GM19035 (cell line): Measurements from ENCODE around the gene MT3.
"Not testable (repeated sequence)": the region's sequence is repeated elsewhere in the genome, so short reads cannot be mapped to it uniquely, and the experiment has no call there.

Source experiments
- ATAC-seq: cut with Tn5 transposase; IDR thresholded peaks from one replicate; pipeline ENCODE4 v1.9.1; 2021; ENCODE audit not compliant: unreplicated experiment

Gene MT3

GRCh38 chr16:56608876-56609462 is 19.6 kb downstream of the MT3 start:
- ATAC-seq: peak; percentile 2

GRCh38 chr16:56609463-56609921 is 20.2 kb downstream of the MT3 start:
- no peak for ATAC-seq

GRCh38 chr16:56610017-56610608 is 20.8 kb downstream of the MT3 start:
- ATAC-seq: no peak

GRCh38 chr16:56610609-56611111 is 21.3 kb downstream of the MT3 start:
- ATAC-seq: no peak

- no peak for ATAC-seq
These were observed 22.0 kb downstream of the MT3 start for GRCh38 chr16:56611281-56611833.

GRCh38 chr16:56613706-56614105 is 24.4 kb downstream of the MT3 start:
- ATAC-seq: no peak

GRCh38 chr16:56614549-56614991 is 25.2 kb downstream of the MT3 start:
- ATAC-seq: no peak

- ATAC-seq: no peak
These were observed 26.0 kb downstream of the MT3 start for GRCh38 chr16:56615353-56615752.

- ATAC-seq: no peak
These were observed 27.4 kb downstream of the MT3 start for GRCh38 chr16:56616608-56617211.

- ATAC-seq: no peak
These were observed 28.1 kb downstream of the MT3 start for GRCh38 chr16:56617212-56618085.

GRCh38 chr16:56618138-56618537 is 28.8 kb downstream of the MT3 start:
- no peak for ATAC-seq

GRCh38 chr16:56620339-56620897 is 31.1 kb downstream of the MT3 start:
- no peak for ATAC-seq

GRCh38 chr16:56621665-56622445 is 32.5 kb downstream of the MT3 start:
- ATAC-seq: not testable (repeated sequence)

- not testable (repeated sequence) for ATAC-seq
These were observed 33.9 kb downstream of the MT3 start for GRCh38 chr16:56623184-56623583.

GRCh38 chr16:56623637-56624036 is 34.3 kb downstream of the MT3 start:
- no peak for ATAC-seq

GRCh38 chr16:56625140-56625942 is 36.0 kb downstream of the MT3 start, which contains the start of gene MT1E:
Gene MT1E (plus strand): TSS chr16:56625781. CDS start chr16:56625852, 71 bp downstream.
- ATAC-seq: no peak

- no peak for ATAC-seq
These were observed 36.8 kb downstream of the MT3 start for GRCh38 chr16:56625943-56626654.

- ATAC-seq: no peak
These were observed 37.4 kb downstream of the MT3 start for GRCh38 chr16:56626685-56627084.
